OCI-LY7 (cell line): ENCODE data around the gene SLIRP.

Source experiments
- EZH2phosphoT487 ChIP-seq: fragments of 200-600 bp; sonication (generic); IDR thresholded peaks from 2 replicates; pipeline ENCODE4 v1.6.1; 2018; ENCODE audit warnings: low read depth, borderline replicate concordance, mild to moderate bottlenecking, mixed run types, antibody characterized with exemption, low read length, moderate library complexity, mixed read lengths
- TF ChIP-seq, protein P1 (sequence below): fragments of 200-600 bp; sonication (generic); conservative IDR thresholded peaks from 2 replicates; pipeline ENCODE4 v1.5.1; 2014; ENCODE audit warnings: mild to moderate bottlenecking, antibody characterized with exemption, low read length, moderate library complexity, mixed read lengths

DNA sequence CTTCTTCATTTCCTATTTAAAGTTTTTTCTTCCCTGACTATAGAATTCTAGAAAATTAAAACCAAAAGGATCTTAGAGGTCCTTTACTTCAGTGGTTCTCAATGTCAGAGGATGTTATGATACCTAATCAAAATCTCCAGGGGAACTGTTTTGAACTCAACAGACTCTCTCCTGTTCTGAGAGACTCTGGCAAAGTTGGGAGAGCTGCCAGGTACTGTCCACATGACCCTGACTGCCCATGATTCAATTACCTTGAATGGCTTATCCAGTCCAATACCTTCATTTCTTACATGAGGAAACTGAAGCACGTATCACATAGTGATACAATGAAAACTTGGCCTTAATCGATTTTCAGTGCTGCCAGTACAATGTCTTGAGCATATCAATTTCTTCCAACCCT is 16.6 kb upstream of the SLIRP start:
- TF ChIP-seq, protein P1, sequence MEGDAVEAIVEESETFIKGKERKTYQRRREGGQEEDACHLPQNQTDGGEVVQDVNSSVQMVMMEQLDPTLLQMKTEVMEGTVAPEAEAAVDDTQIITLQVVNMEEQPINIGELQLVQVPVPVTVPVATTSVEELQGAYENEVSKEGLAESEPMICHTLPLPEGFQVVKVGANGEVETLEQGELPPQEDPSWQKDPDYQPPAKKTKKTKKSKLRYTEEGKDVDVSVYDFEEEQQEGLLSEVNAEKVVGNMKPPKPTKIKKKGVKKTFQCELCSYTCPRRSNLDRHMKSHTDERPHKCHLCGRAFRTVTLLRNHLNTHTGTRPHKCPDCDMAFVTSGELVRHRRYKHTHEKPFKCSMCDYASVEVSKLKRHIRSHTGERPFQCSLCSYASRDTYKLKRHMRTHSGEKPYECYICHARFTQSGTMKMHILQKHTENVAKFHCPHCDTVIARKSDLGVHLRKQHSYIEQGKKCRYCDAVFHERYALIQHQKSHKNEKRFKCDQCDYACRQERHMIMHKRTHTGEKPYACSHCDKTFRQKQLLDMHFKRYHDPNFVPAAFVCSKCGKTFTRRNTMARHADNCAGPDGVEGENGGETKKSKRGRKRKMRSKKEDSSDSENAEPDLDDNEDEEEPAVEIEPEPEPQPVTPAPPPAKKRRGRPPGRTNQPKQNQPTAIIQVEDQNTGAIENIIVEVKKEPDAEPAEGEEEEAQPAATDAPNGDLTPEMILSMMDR = no peak
- no peak for TF ChIP-seq EZH2phosphoT487
